Uterus (tissue), 4 donors: ENCODE data around the gene MYMX. TPM values are rescaled to one million over a fixed set of nuclear protein-coding genes. Genes with fewer than 3 reads are reported as not detected.

Source experiments
- DNase-seq, 2 donors: peaks; one replicate each; pipeline ENCODE4 v3.0.0-alpha.2; 2019 to 2020
- H3K27ac ChIP-seq, 2 donors: fragments of 200-600 bp; sonication (generic); 1 replicate in 1 of 2; 2 replicates in 1 of 2; pipeline ENCODE4 v1.5.1; 2016 to 2018
- H3K27me3 ChIP-seq, 2 donors: fragments of 200-600 bp; sonication (generic); one replicate each; pipeline ENCODE4 v1.5.1; 2018 to 2019; ENCODE audit warnings: control low read depth in 1 of 2
- H3K36me3 ChIP-seq, 2 donors: fragments of 200-600 bp; sonication (generic); one replicate each; pipeline ENCODE4 v1.5.1; 2019; ENCODE audit warnings: control low read depth in 1 of 2
- H3K4me1 ChIP-seq, 2 donors: fragments of 200-600 bp; sonication (generic); one replicate each; pipeline ENCODE4 v1.5.1; 2018 to 2019; ENCODE audit warnings: control low read depth in 1 of 2
- H3K4me3 ChIP-seq, 2 donors: fragments of 200-600 bp; sonication (generic); 1 replicate in 1 of 2; 2 replicates in 1 of 2; pipeline ENCODE4 v1.5.1; 2018 to 2019; ENCODE audit warnings: mild to moderate bottlenecking in 1 of 2
- H3K9me3 ChIP-seq, 2 donors: fragments of 200-600 bp; sonication (generic); one replicate each; pipeline ENCODE4 v1.5.1; 2019; ENCODE audit warnings: control low read depth in 1 of 2
- CTCF ChIP-seq, 4 experiments: fragments of 200-600 bp in 2 of 4; fragments of 450-650 bp in 2 of 4; sonication (generic) in 2 of 4; IDR thresholded peaks; one replicate each; pipeline ENCODE4 v1.5.1; 2016 to 2019; ENCODE audit warnings: antibody characterized with exemption in 4 of 4, mild to moderate bottlenecking in 2 of 4, moderate library complexity in 1 of 4
- POLR2A ChIP-seq, 2 donors: fragments of 450-650 bp; IDR thresholded peaks; one replicate each; pipeline ENCODE4 v1.6.1; 2016; ENCODE audit warnings: antibody characterized with exemption in 2 of 2, mild to moderate bottlenecking in 1 of 2, moderate library complexity in 1 of 2
- intact Hi-C: fragments of 100-400 bp; cut with DNase I; formaldehyde crosslinking; loops from one replicate; pipeline ENCODE4 v1.15.1; 2023; ENCODE audit warnings: low total_unique reads
- total RNA-seq, 4 donors: library from RNA; depleted of rRNA in 3 of 4; stranded (reverse); fragments of >200 nt in 3 of 4; gene quantifications; one replicate each; pipeline versions ENCODE4 v1.1.0 to v1.2.4, GENCODE V29; 2014 to 2023
- donor health status: DM: yes; HTN: yes; CAD: no.

Gene MYMX
- total RNA-seq, 4 donors from 2014 or later: not detected

GRCh38 chr6:44245912-44246662, 29.4 kb downstream of the MYMX start:
- peak in 1 of 2 donors; percentile 78 for TF ChIP-seq POLR2A (IDR thresholded peaks at IDR 0.05)
- TF ChIP-seq CTCF (IDR thresholded peaks at IDR 0.05): peak in 2 of 4 experiments; percentile 51 to 62
- peak overlapping the region; percentile 98 for H3K4me3 ChIP-seq
- peaks cover 0 to 9% of the 10 kb centered on the region in 2 donors for H3K4me1 ChIP-seq
- intact Hi-C loops: no loop called here
- H3K27ac ChIP-seq: peak overlapping the region; percentile 99
- DNase-seq: peak; percentile 86 to 92
- no peaks in the 10 kb centered on the region for H3K36me3 ChIP-seq
- no peaks in the 10 kb centered on the region for H3K9me3 ChIP-seq
- no peaks in the 10 kb centered on the region for H3K27me3 ChIP-seq

GRCh38 chr6:44246663-44247337, 30.1 kb downstream of the MYMX start, which contains the start of gene HSP90AB1:
HSP90AB1 (plus strand) TSS chr6:44247101; CDS start chr6:44248630, 1,529 bp downstream.
- Histone ChIP-seq H3K27me3 (no peaks in the 10 kb centered on the region), H3K36me3 (no peaks in the 10 kb centered on the region), H3K27ac (peak within 1 kb of the TSS; percentile 99), H3K4me3 (peak within 1 kb of the TSS; percentile 98), H3K4me1 (peaks cover 0 to 9% of the 10 kb centered on the region in 2 donors), H3K9me3 (no peaks in the 10 kb centered on the region)
- intact Hi-C loops: no loop called here
- DNase-seq: peak; percentile 93 to 98
- TF ChIP-seq CTCF (IDR thresholded peaks at IDR 0.05) (peak in 1 of 4 experiments; percentile 10), POLR2A (IDR thresholded peaks at IDR 0.05) (peak; percentile 91)

GRCh38 chr6:44247338-44248302, 30.9 kb downstream of the MYMX start:
- peaks cover 0 to 9% of the 10 kb centered on the region in 2 donors for H3K4me1 ChIP-seq
- intact Hi-C loops: no loop called here
- peak overlapping the region; percentile 99 for H3K27ac ChIP-seq
- peak; percentile 66 to 75 for DNase-seq
- peak overlapping the region; percentile 98 for H3K4me3 ChIP-seq
- no peaks in the 10 kb centered on the region for H3K27me3 ChIP-seq
- H3K36me3 ChIP-seq: no peaks in the 10 kb centered on the region
- H3K9me3 ChIP-seq: no peaks in the 10 kb centered on the region
- peak in 1 of 2 donors; percentile 27 for TF ChIP-seq POLR2A (IDR thresholded peaks at IDR 0.05)
- TF ChIP-seq CTCF (IDR thresholded peaks at IDR 0.05): no peak

- no peak for DNase-seq
- intact Hi-C loops: no loop called here
- Histone ChIP-seq H3K36me3 (no peaks in the 10 kb centered on the region), H3K27ac (peak overlapping the region; percentile 99), H3K4me1 (peaks cover 0 to 9% of the 10 kb centered on the region in 2 donors), H3K9me3 (no peaks in the 10 kb centered on the region), H3K4me3 (peak overlapping the region; percentile 98), H3K27me3 (no peaks in the 10 kb centered on the region)
- no peak for TF ChIP-seq POLR2A (IDR thresholded peaks at IDR 0.05)
- no peak for TF ChIP-seq CTCF (IDR thresholded peaks at IDR 0.05)
These were observed 31.9 kb downstream of the MYMX start for GRCh38 chr6:44248579-44248978.
